ENCODE results near the gene PDE4D.
A peak's percentile ranks its signal among the peaks of the same experiment; 100 is the strongest.

PDE4D gene

DNA sequence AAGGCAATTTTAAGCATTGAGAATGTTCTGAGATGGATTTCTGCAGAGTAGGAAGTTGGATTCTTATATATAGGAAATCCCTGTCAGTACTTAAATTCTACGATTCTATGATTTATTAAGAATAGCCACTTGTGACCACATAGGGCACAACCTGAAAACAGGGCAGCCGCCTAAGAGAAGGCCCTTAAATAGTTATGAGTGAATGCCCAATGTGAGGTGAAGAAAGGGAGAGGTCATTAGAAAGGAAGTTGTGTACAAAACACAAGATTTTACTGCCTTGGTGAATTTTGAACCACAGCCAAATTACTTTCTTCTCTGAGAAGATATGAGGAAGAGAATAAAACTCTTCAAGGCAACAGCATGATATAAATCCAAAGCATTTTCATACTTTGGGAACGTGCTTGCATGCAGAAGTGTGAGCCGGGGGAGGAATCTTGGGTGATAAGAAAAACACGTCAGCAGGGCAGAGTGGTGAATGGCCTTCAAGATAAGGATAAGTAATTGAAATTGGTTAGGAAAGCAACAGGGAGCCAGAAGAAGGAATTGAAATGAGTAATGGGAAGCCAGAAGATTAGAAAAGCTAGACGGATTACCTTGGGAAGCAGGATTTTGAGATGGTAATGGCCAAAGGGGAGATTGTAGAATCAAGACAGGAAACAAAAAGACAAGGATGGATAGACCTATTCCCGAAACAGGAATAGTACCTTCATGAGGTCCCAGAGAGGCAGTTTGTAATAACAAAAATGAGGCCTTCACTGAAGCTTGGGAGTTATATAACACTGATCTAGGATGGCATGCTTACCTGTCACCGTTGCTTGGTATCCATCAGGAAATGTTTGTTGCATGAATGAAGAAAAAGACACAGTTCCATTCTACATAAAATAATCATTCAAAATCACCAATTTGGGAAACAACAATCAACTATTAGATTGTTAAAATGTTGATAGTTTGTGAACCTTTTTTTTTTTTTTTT, 244.3 kb downstream of the PDE4D start:
- DNase-seq: no peak

DNA sequence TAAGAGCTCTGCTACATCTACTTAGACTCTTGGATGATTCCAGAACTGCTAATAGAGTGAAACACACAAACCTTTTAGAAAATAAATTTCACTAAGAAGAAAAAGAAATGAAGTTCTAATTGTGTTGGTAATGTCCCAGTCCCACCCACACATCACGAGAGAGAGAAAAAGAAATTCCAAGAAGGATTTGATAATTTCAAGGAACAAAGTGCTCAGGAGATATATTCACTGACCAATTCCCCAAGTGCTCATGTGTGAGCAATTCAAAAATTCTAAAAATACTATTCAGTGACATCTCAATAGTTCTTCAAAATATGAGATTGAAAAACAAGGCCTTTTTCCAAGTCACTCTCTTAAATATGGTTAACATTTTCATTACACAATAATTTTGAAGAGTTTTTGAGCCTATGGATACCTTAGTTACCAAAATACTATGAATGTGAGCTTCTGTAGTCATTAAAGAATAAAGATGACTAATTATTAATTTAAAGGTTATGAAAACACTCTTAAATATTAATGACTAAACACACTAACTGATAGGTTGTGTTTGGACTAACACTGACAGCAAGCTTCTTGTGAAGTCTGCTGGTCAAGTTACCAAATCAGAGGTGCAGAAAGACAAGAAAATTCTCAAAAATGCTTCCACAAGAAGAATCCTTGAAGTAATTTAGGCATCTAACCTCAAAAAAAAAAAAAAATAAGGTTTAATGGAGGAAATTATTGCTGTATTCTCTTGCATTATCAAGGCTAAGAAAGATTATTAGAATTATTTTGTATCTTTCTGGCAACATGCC, 245.3 kb downstream of the PDE4D start:
- no peak for DNase-seq

DNA sequence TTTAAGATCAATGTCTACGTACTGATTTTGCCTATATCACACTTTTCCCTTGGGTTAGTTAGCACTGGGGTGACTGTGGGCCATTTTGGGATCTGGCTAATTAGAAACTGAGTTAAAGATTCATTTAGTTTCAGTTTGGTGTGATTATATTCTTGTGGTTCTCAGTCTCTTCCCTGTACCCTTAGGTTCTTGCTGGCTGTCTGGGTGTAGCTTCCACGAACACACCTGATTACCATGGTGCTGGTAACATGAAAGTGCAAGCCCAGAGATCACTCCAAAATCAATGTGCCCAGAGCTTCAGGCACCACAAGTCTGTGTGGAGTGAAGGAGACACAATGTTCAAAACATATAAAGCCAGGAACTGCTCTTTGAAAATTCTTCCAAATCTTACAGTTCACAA, 248.1 kb downstream of the PDE4D start:
- no peak for DNase-seq

DNA sequence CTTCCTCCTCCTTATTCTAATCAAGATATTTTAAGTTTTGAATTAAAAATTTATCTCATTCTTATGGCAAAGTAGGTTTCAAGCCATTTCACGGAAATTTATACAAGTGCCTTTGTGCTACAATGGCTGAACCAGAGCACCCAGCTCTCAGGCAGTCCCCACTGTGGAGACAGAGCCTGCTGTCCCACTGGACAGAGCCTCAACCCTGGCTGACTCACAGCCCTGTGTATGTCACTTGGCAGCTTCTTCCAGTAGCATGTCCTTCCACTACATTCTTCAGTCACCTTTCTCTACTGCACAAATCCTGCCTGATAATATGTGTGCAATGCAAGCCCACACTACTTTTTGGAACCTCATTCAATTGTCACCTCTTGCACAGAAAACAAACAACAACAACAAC, 253.1 kb downstream of the PDE4D start:
- DNase-seq: no peak

DNA sequence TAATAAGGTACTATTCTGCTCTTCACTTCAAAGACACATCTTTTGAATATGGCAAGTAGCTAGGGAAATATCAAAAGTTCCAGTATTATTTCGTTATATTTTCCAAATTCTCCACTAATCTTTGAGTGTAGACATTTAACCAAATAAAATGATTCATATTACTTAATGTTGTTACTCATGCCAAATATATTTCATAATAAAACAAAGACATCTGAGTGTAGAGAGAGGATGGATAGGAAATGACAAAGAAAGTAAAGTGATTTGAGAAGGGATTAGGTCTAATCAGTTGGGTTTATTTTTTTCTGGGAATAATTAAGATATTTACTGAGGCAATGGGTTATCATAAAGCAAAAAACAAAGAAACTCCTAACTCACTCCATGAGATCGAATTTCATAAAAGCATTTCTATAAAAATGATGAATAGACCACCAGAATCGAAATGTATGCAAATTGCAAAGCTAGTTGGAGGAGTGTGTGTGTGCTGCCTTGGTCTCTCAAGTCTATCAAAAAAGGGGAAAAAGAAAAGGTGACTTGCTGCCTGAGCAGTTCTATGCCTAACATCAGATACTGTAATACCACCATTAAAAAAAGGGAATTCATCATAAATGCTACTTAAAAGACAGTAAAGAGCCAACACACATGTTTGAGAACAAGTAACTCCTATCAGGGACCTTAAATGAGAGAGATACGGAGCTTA, 255.5 kb downstream of the PDE4D start:
- no peak for DNase-seq

DNA sequence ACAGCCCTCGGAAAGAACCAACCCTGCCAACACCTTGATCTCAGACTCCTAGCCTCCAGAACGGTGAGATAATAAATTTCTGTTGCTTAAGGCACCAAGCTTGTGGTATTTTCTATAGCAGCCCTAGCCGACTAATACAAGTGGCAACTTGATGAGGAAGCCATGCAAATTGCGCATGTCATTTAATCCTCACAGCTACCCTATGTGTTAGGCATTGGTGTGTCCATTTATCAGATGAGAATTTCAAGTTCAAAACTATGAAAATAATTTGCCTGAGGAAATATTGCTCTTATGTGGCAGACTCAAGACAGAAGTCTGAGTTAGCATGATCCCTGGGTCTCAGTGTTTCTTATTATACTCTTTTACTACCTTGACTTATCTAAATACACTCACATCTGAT, 264.0 kb downstream of the PDE4D start:
- DNase-seq: no peak

DNA sequence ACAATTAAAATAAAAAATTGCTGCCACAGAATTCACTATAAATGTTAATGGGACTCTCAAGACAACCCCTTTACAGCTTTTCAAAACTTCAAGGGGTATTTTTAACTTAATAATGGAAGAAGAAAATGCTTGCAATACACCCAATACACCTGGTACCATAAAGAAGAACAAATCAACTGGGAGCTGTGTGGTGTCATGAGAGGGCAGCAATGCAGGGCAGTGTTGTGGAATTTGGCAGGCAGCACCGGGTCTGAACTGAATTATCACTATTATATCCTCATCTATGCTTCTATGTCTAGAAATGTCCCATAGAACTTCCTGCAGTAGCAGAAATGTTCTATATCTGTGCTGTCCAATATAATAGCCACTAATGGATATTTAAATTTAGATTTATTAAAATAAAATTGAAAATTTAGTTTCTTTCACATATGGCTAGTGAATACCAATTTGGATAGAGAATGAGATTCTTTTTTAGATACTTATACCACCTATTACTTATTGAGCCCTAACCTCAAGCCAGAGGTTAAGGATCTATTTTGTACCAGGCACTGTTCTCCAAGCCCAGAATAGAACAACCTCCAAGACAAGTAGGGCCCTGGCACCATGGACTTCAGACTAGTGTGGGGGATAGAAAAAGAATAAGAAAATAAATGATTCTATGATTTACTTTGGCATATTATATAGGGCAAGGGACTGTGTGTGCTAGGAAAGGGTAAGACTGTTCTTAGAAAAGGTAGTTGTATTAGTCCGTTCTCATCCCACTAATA, 265.3 kb downstream of the PDE4D start:
- DNase-seq: no peak

DNA sequence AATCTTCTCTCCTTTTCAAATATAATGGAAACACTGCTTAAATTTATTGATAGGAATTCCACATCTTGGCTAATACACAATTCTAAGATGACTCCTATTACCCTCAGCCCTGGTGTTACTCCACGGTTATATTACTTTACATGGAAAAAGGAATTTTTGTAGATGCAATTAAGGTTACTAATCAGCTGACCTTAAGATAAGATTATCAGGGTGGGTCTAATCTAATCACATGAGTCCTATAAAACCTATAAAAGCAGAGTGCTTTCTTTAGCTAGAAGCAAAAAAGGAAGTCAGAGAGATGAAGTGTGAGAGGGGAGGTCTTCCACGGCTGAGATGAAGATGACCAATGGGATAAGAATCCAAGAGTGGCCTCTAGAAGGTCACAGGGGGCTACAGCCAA, 268.6 kb downstream of the PDE4D start:
- DNase-seq: no peak

DNA sequence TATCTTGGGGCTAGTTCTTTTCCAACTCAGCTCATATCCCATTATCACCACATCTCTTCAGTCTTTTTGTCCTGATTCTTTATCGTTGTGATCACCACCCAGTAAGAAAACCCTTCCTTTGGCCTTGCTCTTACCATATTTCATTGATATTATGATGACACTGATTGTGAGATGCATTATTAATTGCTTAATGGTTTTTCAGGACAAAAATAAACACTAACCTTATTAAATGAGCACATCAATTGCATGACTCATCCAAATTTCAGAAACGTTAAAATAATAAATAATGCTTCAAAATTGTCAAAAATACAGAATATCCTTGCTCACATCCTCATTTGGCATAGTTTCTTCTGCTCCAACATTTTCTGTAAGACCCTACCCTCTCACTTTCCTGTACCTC, 270.7 kb downstream of the PDE4D start:
- DNase-seq: no peak

DNA sequence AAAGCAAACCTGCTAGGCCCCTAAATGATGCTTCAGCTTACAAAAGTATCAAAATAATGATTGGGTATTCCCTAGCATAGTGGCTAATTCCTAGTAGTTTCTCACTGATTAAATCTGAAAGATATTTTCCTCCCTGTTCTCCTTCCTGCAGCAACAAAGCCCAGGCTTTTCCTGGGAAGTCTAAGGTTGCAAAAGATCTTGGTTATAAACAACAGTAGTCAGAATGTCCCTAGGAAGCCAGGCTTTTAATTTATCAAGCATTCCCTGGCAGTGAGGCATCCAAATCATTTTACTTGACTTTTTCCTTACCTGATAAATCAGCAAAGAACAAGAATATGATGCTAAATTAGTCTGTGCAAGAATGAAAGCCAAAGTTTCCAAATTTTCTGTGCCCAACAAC, 272.0 kb downstream of the PDE4D start:
- DNase-seq: no peak

DNA sequence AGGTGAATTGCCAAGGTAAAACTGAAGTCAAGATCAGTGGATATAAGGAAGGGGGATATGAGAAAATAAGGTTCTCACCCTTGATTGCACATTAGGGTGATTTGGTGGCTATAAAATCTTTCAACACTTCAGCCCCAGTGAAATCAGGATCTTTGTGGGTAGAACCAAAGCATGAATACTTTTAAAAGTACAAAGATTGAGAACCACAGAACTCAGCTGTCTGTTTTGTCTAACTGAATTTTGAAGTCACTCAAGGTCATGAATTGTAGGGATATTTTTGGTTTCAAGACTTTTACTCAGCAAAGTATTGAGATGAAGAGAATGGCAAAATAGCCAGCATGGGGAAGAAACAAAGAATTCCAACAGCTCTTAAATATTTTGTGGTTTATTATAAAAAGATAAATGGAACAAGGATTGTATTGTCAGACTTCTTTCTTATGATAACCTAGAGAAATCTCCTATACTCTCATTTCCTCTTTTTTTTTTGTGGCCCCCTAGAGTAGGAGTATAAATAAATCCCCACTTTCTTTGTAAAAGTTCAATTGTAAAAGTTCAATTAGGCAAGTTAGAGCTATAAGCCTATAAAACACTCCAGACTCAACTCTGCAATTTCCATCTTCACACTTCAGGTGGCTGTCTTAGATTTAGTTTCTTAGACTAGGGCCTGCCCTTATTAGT, 272.9 kb downstream of the PDE4D start:
- DNase-seq: no peak

DNA sequence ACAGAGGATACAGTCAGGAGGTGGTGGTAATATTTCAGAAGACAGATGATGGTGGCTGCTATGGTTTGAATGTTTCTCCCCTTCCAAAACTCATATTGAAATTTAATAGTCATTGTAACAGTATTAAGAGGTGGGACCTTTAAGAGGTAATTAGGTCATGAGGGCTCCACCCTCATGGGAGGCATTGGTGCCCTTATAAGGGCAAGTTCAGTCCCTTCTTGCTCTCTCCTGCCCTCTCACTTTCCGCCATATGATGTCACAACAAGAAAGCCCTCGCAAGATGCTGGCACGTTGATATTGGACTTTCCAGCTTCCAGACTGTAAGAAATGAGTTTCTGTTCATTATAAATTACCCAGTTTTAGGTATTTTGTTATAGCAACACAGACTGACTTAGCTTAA, 274.9 kb downstream of the PDE4D start:
- DNase-seq: no peak

DNA sequence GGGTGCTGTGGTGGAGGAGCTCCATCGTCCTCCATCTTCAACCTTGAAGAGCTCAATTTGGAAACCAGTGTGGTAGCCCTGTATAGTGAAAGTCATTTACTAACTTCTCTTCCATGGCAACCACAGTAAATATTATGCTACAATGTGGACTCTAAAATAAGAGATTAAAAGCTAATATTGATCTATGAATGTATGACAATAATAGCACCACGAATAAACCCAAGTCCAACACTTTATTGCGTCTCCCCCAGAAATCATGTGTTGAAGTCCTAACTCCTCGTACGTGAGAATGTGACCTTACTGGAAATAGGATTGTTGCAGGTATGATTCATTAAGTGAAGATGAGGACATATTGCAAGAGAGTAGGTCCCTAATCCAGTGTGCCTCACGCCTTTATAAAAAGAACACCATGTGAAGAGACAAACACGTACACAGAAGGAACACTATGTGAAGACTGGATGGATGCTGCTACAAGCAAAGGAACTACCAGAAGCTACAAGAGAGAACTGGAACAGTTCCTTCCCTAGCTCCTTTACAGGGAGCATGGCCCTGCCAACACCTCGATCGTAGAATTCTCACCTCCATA, 276.2 kb downstream of the PDE4D start:
- no peak for DNase-seq

DNA sequence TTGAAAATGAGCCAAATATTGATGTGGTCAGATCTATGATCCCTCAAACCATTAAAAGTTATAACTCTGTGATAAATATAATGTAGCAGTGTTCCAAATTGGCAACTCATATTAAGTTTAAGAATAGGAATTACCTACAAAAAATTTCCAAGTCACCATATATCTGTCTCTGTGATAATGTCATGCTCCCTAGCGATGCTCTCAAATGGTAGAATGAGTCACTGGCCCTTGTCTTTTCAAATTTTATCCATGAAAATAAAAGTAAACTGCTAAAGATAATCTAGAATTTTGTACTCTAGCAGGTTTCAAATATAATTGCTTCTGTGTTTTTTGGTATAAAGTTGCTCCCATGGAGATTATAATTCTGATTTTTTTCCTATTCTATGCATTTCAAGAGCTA, 277.1 kb downstream of the PDE4D start:
- no peak for DNase-seq

DNA sequence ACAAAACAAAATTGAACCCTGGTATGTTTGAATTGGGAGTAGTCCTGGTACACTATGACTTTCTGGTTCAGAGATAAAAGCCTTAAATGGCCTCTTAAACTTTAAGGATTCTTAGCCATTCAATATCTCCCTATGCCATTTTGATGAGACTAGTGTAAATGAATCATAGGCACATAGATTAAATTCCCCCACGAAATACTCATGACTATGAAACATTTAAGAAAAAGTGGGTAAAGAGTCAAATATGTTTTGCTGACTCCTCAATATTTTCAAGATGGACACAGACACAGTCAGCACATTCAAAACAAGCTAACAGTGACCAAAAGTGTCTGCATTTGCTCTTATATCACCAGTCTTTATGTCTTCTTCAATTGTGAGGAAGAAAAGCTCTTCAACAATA, 278.3 kb downstream of the PDE4D start:
- DNase-seq: no peak

DNA sequence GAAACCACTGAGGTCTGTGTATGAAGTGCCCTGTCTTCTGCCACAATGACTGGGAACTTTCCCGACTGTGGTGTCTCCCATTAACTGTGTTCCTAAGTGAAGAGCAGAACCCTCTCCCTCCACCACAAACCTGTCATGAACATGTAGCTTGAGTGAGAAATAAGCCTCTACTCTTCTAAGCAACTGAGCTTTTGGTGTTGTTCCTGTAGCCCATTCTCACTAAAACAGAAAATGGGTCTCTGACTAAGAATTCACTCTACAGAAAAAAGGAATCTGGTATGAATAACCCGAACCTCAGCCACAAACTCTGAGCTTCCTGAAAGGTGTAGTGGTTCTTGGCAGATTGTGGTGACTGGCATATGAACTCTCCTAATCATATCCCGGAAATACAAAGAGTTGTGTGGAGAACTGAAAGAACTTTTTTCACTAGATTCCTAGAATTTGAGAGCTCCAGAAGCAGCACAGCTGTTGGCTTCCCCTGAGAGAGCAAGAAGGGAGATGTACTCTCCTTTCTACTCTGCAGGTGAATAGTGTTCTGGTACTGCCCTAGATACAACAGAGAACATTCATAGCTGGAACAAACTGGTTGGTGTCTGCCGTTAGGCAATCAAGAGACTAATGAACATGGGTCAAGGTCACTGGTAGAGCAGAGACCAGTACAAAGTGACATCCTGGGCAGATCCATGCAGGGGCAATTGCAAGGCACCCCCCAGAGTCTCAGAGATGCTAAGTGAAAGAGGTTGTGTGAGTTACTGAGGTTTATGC, 283.8 kb downstream of the PDE4D start:
- no peak for DNase-seq

DNA sequence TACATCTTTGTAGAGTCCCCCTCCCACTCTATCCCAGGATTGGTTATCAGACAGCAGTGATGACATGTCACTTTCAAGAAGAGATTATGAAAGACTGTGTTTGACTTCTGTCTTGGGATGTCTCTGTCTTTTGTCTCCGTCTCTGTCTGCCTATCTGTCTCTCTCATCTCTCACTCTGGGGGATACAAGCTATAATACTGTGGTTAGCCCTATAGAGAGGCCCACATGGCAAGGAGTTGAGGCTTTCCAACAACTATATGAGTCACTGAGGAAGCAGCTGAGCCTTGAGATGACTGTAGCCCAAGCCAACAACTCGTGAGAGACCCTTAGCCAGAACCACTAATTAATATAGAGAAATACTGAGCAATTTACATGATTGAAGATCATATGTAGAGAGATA, 284.8 kb downstream of the PDE4D start:
- DNase-seq: no peak

DNA sequence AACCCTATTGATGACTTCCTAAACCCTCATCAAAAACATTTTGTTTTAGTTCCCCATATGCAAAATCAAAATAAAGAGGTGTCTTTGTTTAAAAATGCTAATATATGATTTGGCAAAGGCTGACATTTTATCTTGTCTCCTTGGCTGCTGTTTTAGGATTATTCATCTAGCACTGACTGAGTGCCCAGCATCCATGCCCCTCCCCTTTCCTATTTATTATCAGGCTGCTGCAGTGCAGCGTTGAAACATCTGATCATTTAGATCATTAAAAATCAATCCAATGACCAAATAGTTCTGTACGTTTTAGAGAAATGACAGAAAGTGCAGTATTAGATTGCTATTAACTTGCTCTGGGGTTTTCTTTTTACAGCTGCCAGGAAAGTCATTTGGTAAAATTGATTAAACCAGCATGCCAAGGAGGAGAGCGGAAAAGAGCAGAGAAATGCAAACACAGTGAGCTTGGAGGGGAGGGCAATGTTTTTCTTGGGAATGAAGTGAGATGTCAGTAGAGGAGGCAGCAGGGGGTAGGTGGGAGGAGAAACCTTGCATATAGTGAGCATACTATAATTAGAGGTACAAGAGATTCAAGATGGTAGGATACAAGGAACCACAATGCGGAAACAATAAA, 286.3 kb downstream of the PDE4D start:
- DNase-seq: peak; percentile 42

DNA sequence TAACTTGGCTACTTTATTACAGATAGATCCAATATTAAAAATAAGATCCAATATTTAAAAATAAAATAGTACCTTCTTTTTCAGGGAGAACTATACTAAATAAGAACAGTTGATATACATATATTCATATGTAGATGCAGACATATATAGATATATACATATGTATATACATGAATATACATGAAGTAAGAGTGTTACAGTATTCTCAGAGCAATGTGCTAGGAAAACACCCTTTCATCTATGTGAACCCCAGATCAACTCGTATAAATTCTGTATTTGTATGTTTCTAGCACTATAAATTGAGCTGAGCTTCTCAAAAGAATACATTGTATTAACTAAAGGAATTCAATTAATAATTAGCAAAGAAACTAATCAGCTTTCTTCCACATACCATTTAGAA, 287.6 kb downstream of the PDE4D start:
- no peak for DNase-seq

DNA sequence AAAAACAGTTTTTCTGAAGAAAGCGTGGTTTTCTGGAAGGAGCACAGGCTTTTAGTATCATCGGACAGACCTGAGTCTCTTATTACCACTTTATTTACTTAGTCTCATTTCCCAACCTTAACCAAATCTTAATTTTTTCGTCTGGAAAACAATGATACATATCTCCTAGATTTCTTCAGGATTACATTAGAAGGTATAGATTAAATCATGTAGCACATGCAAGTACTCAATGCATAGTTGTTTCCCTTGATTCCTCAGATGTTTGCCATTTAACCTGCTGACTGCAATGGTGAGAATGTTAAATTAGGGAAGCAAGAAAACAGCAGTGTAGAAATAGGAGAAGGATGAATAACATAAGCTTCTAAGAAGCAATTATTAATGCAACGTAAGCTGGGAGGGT, 289.4 kb downstream of the PDE4D start:
- DNase-seq: no peak
